HK-2 (cell line): Measurements from ENCODE around the gene CFAP92.
"Not testable (repeated sequence)": the region's sequence is repeated elsewhere in the genome, so short reads cannot be mapped to it uniquely, and the experiment has no call there.

Source experiments
- DNase-seq: peaks from one replicate; pipeline ENCODE4 v3.0.0-alpha.2; 2018; ENCODE audit not compliant: unreplicated experiment

CFAP92 gene

GRCh38 chr3:128942161-128942952 is 51.5 kb downstream of the CFAP92 start:
- DNase-seq = no peak

- DNase-seq = no peak
These were observed 53.6 kb downstream of the CFAP92 start for GRCh38 chr3:128940252-128940651.

- no peak for DNase-seq
These were observed 57.5 kb downstream of the CFAP92 start for GRCh38 chr3:128936341-128936740.

- DNase-seq = no peak
These were observed 58.0 kb downstream of the CFAP92 start for GRCh38 chr3:128935922-128936321.

GRCh38 chr3:128933922-128934253 is 60.0 kb downstream of the CFAP92 start:
- no peak for DNase-seq

GRCh38 chr3:128933213-128933921 is 60.5 kb downstream of the CFAP92 start:
- DNase-seq = no peak

GRCh38 chr3:128932516-128933212 is 61.2 kb downstream of the CFAP92 start:
- no peak for DNase-seq

- DNase-seq = no peak
These were observed 62.8 kb downstream of the CFAP92 start for GRCh38 chr3:128931046-128931445.

- no peak for DNase-seq
These were observed 64.5 kb downstream of the CFAP92 start for GRCh38 chr3:128929364-128929763.

GRCh38 chr3:128923986-128924385 is 69.9 kb downstream of the CFAP92 start:
- DNase-seq = not testable (repeated sequence)

GRCh38 chr3:128923576-128923975 is 70.3 kb downstream of the CFAP92 start:
- no peak for DNase-seq

GRCh38 chr3:128922804-128923459 is 70.9 kb downstream of the CFAP92 start:
- DNase-seq = no peak

- DNase-seq = no peak
These were observed 73.9 kb downstream of the CFAP92 start for GRCh38 chr3:128919988-128920387.

- no peak for DNase-seq
These were observed 76.6 kb downstream of the CFAP92 start for GRCh38 chr3:128917291-128917690.

- no peak for DNase-seq
These were observed 78.8 kb downstream of the CFAP92 start for GRCh38 chr3:128914966-128915645.

GRCh38 chr3:128911911-128912310 is 82.0 kb downstream of the CFAP92 start:
- DNase-seq = no peak

GRCh38 chr3:128910006-128910405 is 83.9 kb downstream of the CFAP92 start:
- no peak for DNase-seq

- no peak for DNase-seq
These were observed 84.9 kb downstream of the CFAP92 start for GRCh38 chr3:128908951-128909350.

- DNase-seq = no peak
These were observed 86.0 kb downstream of the CFAP92 start for GRCh38 chr3:128907706-128908445.

- no peak for DNase-seq
These were observed 86.9 kb downstream of the CFAP92 start for GRCh38 chr3:128906804-128907525.
